Activated CD4-positive, alpha-beta T cell treated with anti-CD3 and anti-CD28 coated beads, Interleukin-10, Interleukin-2, amounts not matched to agents 100 ng/mL and 50 ng/mL, durations not matched to agents 16 hours and 8 hours (primary cell): ENCODE measurements around the gene IRF3.

Source experiments
- DNase-seq: peaks from one replicate; pipeline ENCODE4 v3.0.0-alpha.2; 2020

IRF3 gene

GRCh38 chr19:49667473-49667872 lies 1.8 kb upstream of the IRF3 start:
- DNase-seq = no peak

- no peak for DNase-seq
Observed at GRCh38 chr19:49666120-49666444, 425 bp upstream of the IRF3 start.

- no peak for DNase-seq
Observed at GRCh38 chr19:49665036-49665350, 664 bp downstream of the IRF3 start.

- DNase-seq = peak; percentile 92
Observed at GRCh38 chr19:49664171-49665035, 1.3 kb downstream of the IRF3 start.

GRCh38 chr19:49663224-49663623 lies 2.4 kb downstream of the IRF3 start:
- no peak for DNase-seq

- DNase-seq = no peak
Observed at GRCh38 chr19:49662011-49662410, 3.6 kb downstream of the IRF3 start.

- no peak for DNase-seq
Observed at GRCh38 chr19:49660338-49660961, 5.2 kb downstream of the IRF3 start.

GRCh38 chr19:49658566-49659442 lies 6.9 kb downstream of the IRF3 start:
- no peak for DNase-seq

- DNase-seq = no peak
Observed at GRCh38 chr19:49658139-49658517, 7.5 kb downstream of the IRF3 start.

GRCh38 chr19:49657493-49658138 lies 8.0 kb downstream of the IRF3 start:
- no peak for DNase-seq

GRCh38 chr19:49656456-49657109 lies 9.1 kb downstream of the IRF3 start:
- no peak for DNase-seq

GRCh38 chr19:49655570-49656455 lies 9.8 kb downstream of the IRF3 start:
- DNase-seq = no peak

GRCh38 chr19:49654581-49654980 lies 11.1 kb downstream of the IRF3 start:
- no peak for DNase-seq

- no peak for DNase-seq
Observed at GRCh38 chr19:49653466-49653806, 12.2 kb downstream of the IRF3 start.

- no peak for DNase-seq
Observed at GRCh38 chr19:49652551-49653465, 12.8 kb downstream of the IRF3 start.

GRCh38 chr19:49651820-49652550 lies 13.7 kb downstream of the IRF3 start:
- no peak for DNase-seq

- DNase-seq = no peak
Observed at GRCh38 chr19:49651029-49651819, 14.4 kb downstream of the IRF3 start.

- no peak for DNase-seq
Observed at GRCh38 chr19:49646586-49646985, 19.1 kb downstream of the IRF3 start.

- DNase-seq = no peak
Observed at GRCh38 chr19:49645995-49646394, 19.7 kb downstream of the IRF3 start.
